Measurements from ENCODE around the gene NCKAP5L.
A peak's percentile ranks its signal among the peaks of the same experiment; 100 is the strongest.

The NCKAP5L gene

DNA sequence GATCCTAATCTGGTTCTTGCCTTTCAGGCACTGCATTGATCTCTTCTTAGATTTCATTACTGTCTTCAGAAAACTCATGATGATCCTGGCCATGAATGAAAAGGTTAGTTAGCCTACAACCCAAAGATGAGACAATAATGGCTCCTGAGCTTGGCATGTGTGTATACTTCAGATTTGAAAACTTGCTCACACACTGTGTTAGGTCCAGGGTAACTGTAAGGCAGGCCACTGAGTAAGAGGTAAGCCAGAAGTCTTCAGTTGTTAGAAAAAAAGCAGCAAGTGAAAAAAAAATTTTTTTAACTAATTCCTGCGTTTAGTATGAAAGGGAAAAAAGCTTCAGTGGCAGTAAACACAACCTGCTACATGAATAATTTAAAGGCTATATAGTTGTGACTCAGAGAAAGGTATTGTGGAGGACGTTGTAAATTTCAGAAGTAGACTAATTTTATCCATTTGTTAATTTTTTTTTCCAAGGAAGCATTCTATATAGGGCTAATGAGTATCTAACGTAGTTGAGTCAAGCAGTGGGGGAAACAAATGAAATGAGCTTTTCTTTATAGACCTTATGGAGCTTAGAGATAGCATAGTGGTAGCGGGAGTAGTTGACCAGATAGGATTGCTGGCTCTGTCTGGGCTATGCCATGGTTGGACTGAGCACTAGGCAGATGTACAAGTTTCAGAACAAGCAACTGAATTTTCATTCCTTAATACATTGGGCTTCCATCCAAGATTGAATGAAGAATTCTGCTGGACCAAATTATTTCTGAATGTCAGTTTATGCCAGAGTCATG lies 66.3 kb downstream of the NCKAP5L start:
- no peak for ATAC-seq
- TF ChIP-seq ZNF70 (CRISPR knock-in tag; IDR thresholded peaks at IDR 0.05) (no peak), RARB (CRISPR knock-in tag; IDR thresholded peaks at IDR 0.05) (no peak), TOX (CRISPR knock-in tag; IDR thresholded peaks at IDR 0.05; ENCODE audit: borderline replicate concordance) (no peak), CSDC2 (CRISPR knock-in tag; IDR thresholded peaks at IDR 0.05) (no peak), ZFP30 (CRISPR knock-in tag; IDR thresholded peaks at IDR 0.05) (no peak), GLIS3 (CRISPR knock-in tag; IDR thresholded peaks at IDR 0.05) (no peak), ZNF565 (CRISPR knock-in tag; conservative IDR thresholded peaks at IDR 0.05; ENCODE audit: low read depth) (no peak), ZFP3 (CRISPR knock-in tag; IDR thresholded peaks at IDR 0.05) (no peak), ARNTL (CRISPR knock-in tag; IDR thresholded peaks at IDR 0.05; ENCODE audit: borderline replicate concordance, low read depth) (no peak), SNAI2 (CRISPR knock-in tag; IDR thresholded peaks at IDR 0.05) (no peak), ISL1 (CRISPR knock-in tag; IDR thresholded peaks at IDR 0.05) (no peak), PPARA (CRISPR knock-in tag; IDR thresholded peaks at IDR 0.05; ENCODE audit: borderline replicate concordance) (no peak), ZNF8 (CRISPR knock-in tag; IDR thresholded peaks at IDR 0.05) (no peak), BACH2 (CRISPR knock-in tag; IDR thresholded peaks at IDR 0.05; ENCODE audit: borderline replicate concordance) (no peak), ESRRG (CRISPR knock-in tag; IDR thresholded peaks at IDR 0.05) (no peak), ZC3H10 (CRISPR knock-in tag; IDR thresholded peaks at IDR 0.05) (no peak)
- TF ChIP-seq, protein P1, sequence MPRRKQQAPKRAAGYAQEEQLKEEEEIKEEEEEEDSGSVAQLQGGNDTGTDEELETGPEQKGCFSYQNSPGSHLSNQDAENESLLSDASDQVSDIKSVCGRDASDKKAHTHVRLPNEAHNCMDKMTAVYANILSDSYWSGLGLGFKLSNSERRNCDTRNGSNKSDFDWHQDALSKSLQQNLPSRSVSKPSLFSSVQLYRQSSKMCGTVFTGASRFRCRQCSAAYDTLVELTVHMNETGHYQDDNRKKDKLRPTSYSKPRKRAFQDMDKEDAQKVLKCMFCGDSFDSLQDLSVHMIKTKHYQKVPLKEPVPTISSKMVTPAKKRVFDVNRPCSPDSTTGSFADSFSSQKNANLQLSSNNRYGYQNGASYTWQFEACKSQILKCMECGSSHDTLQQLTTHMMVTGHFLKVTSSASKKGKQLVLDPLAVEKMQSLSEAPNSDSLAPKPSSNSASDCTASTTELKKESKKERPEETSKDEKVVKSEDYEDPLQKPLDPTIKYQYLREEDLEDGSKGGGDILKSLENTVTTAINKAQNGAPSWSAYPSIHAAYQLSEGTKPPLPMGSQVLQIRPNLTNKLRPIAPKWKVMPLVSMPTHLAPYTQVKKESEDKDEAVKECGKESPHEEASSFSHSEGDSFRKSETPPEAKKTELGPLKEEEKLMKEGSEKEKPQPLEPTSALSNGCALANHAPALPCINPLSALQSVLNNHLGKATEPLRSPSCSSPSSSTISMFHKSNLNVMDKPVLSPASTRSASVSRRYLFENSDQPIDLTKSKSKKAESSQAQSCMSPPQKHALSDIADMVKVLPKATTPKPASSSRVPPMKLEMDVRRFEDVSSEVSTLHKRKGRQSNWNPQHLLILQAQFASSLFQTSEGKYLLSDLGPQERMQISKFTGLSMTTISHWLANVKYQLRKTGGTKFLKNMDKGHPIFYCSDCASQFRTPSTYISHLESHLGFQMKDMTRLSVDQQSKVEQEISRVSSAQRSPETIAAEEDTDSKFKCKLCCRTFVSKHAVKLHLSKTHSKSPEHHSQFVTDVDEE (CRISPR knock-in tag; IDR thresholded peaks at IDR 0.05): no peak
- TF ChIP-seq, protein P2, sequence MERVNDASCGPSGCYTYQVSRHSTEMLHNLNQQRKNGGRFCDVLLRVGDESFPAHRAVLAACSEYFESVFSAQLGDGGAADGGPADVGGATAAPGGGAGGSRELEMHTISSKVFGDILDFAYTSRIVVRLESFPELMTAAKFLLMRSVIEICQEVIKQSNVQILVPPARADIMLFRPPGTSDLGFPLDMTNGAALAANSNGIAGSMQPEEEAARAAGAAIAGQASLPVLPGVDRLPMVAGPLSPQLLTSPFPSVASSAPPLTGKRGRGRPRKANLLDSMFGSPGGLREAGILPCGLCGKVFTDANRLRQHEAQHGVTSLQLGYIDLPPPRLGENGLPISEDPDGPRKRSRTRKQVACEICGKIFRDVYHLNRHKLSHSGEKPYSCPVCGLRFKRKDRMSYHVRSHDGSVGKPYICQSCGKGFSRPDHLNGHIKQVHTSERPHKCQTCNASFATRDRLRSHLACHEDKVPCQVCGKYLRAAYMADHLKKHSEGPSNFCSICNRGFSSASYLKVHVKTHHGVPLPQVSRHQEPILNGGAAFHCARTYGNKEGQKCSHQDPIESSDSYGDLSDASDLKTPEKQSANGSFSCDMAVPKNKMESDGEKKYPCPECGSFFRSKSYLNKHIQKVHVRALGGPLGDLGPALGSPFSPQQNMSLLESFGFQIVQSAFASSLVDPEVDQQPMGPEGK (CRISPR knock-in tag; IDR thresholded peaks at IDR 0.05; ENCODE audit: borderline replicate concordance): no peak
- TF ChIP-seq, protein P3, sequence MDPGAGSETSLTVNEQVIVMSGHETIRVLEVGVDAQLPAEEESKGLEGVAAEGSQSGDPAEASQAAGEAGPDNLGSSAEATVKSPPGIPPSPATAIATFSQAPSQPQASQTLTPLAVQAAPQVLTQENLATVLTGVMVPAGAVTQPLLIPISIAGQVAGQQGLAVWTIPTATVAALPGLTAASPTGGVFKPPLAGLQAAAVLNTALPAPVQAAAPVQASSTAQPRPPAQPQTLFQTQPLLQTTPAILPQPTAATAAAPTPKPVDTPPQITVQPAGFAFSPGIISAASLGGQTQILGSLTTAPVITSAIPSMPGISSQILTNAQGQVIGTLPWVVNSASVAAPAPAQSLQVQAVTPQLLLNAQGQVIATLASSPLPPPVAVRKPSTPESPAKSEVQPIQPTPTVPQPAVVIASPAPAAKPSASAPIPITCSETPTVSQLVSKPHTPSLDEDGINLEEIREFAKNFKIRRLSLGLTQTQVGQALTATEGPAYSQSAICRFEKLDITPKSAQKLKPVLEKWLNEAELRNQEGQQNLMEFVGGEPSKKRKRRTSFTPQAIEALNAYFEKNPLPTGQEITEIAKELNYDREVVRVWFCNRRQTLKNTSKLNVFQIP (CRISPR knock-in tag; IDR thresholded peaks at IDR 0.05; ENCODE audit: borderline replicate concordance, low read depth): no peak
- TF ChIP-seq, protein P4, sequence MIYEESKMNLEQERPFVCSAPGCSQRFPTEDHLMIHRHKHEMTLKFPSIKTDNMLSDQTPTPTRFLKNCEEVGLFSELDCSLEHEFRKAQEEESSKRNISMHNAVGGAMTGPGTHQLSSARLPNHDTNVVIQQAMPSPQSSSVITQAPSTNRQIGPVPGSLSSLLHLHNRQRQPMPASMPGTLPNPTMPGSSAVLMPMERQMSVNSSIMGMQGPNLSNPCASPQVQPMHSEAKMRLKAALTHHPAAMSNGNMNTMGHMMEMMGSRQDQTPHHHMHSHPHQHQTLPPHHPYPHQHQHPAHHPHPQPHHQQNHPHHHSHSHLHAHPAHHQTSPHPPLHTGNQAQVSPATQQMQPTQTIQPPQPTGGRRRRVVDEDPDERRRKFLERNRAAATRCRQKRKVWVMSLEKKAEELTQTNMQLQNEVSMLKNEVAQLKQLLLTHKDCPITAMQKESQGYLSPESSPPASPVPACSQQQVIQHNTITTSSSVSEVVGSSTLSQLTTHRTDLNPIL (CRISPR knock-in tag; IDR thresholded peaks at IDR 0.05; ENCODE audit: low read depth): no peak

DNA sequence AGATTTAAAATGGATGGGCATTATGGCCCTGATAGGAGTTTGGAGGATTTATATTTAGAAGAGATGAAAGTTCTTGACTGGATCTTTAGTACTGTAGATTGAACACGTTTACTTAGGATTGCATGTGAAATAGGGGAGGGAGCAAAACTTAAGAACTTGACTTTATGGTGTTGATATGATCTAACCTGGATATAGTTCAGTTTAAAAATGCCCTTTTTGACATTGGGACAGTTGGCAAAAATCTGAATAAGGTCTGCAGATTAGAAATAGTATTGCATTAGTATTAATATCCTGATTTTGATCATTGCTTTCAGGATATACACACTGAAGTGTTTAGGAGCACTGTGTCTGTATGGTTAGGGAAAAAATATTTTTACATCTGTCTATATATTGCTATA lies 77.2 kb downstream of the NCKAP5L start:
- ATAC-seq: no peak; the same call in 2 of the 3 replicates
- TF ChIP-seq ZNF70 (CRISPR knock-in tag; IDR thresholded peaks at IDR 0.05): no peak

DNA sequence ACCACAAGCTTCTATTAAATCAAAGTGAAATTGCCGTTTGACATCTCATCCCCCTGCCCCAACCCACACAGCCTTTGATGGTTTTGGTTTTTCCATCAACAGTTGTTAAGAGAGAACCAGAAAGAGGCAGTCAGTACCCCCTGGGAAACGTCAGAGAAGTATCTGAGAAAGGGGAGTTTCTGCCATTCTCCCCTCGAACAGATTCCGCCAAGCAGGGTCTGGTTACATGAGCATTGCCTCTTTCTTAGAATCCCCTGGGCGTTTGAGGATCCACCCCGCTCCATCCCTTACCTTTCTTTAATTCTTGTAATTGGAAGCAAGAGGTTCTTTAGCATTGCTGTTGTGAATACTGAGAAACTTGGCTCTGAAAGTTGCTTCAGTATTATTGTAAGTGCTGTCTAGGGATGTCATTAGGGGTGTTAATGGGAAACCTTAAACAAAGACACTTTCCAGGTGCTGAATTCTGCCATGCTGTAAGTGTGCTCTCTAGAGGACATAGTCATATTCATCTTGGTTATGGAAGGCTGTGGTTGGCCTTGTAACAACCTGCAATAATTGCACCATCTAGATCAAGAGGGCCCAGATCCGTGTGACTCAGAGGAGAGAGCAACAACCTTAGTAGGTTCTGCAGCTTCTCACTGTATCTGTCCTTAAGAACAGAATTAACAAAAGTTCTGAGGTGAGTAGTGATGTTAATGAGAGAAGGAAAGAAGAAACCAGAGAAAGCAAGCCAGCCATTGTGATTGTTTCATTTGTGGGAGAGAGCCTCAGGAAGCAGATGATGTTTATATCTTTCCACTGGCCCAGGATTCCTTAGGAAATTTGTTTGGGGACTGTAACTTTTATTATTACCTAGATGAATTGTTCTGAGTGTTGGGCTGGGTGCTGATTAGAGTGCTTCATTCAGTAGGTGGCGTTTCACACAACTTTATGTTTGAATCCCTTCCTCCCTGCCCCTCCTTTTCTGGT lies 77.9 kb downstream of the NCKAP5L start:
- peak; percentile 55 for ATAC-seq

More for the DNA sequence above, 77.9 kb downstream of the NCKAP5L start:
- TF ChIP-seq, protein P1 (CRISPR knock-in tag; IDR thresholded peaks at IDR 0.05): no peak
- TF ChIP-seq, protein P3 (CRISPR knock-in tag; IDR thresholded peaks at IDR 0.05; ENCODE audit: borderline replicate concordance, low read depth): no peak
- TF ChIP-seq ZNF8 (CRISPR knock-in tag; IDR thresholded peaks at IDR 0.05): no peak
- TF ChIP-seq OSR1 (CRISPR knock-in tag; IDR thresholded peaks at IDR 0.05): no peak
- no peak for TF ChIP-seq RARB (CRISPR knock-in tag; IDR thresholded peaks at IDR 0.05)
- no peak for TF ChIP-seq PPARA (CRISPR knock-in tag; IDR thresholded peaks at IDR 0.05; ENCODE audit: borderline replicate concordance)
- TF ChIP-seq ARNTL (CRISPR knock-in tag; IDR thresholded peaks at IDR 0.05; ENCODE audit: borderline replicate concordance, low read depth): no peak
- TF ChIP-seq GLIS3 (CRISPR knock-in tag; IDR thresholded peaks at IDR 0.05): no peak
- no peak for TF ChIP-seq TCF4 (CRISPR knock-in tag; IDR thresholded peaks at IDR 0.05; ENCODE audit: borderline replicate concordance)
- no peak for TF ChIP-seq ISL1 (CRISPR knock-in tag; IDR thresholded peaks at IDR 0.05)
- TF ChIP-seq ZFP3 (CRISPR knock-in tag; IDR thresholded peaks at IDR 0.05): no peak
